Stimulated activated CD4-positive, alpha-beta T cell treated with anti-CD3 and anti-CD28 coated beads, Interleukin-1b, Interleukin-23, amount 100 ng/mL, for 48 hours (primary cell): ENCODE measurements around the gene ACBD6.
"Not testable (repeated sequence)": the region's sequence is repeated elsewhere in the genome, so short reads cannot be mapped to it uniquely, and the experiment has no call there.

Source experiments
- DNase-seq: peaks from one replicate; pipeline ENCODE4 v3.0.0-alpha.2; 2020

ACBD6 gene

GRCh38 chr1:180488661-180489060 lies 13.7 kb downstream of the ACBD6 start:
- no peak for DNase-seq

GRCh38 chr1:180486092-180486491 lies 16.3 kb downstream of the ACBD6 start:
- no peak for DNase-seq

- DNase-seq = no peak
Measured at GRCh38 chr1:180484490-180484889, 17.9 kb downstream of the ACBD6 start.

- no peak for DNase-seq
Measured at GRCh38 chr1:180482425-180483275, 19.7 kb downstream of the ACBD6 start.

- DNase-seq = no peak
Measured at GRCh38 chr1:180470031-180470430, 32.3 kb downstream of the ACBD6 start.

- no peak for DNase-seq
Measured at GRCh38 chr1:180468311-180468710, 34.1 kb downstream of the ACBD6 start.

GRCh38 chr1:180462102-180462501 lies 40.3 kb downstream of the ACBD6 start:
- DNase-seq = no peak

GRCh38 chr1:180461682-180462081 lies 40.7 kb downstream of the ACBD6 start:
- DNase-seq = not testable (repeated sequence)

- no peak for DNase-seq
Measured at GRCh38 chr1:180458807-180459206, 43.6 kb downstream of the ACBD6 start.

GRCh38 chr1:180456191-180456590 lies 46.2 kb downstream of the ACBD6 start:
- no peak for DNase-seq

- no peak for DNase-seq
Measured at GRCh38 chr1:180451504-180451903, 50.9 kb downstream of the ACBD6 start.

GRCh38 chr1:180444522-180444921 lies 57.9 kb downstream of the ACBD6 start:
- DNase-seq = no peak

- DNase-seq = no peak
Measured at GRCh38 chr1:180440335-180440734, 62.0 kb downstream of the ACBD6 start.

GRCh38 chr1:180435566-180435965 lies 66.8 kb downstream of the ACBD6 start:
- no peak for DNase-seq

GRCh38 chr1:180433873-180434272 lies 68.5 kb downstream of the ACBD6 start:
- no peak for DNase-seq

GRCh38 chr1:180431683-180432082 lies 70.7 kb downstream of the ACBD6 start:
- DNase-seq = no peak

GRCh38 chr1:180428782-180429695 lies 73.3 kb downstream of the ACBD6 start:
- no peak for DNase-seq

GRCh38 chr1:180425952-180426351 lies 76.4 kb downstream of the ACBD6 start:
- DNase-seq = no peak

- DNase-seq = no peak
Measured at GRCh38 chr1:180424848-180425457, 77.4 kb downstream of the ACBD6 start.

- DNase-seq = no peak
Measured at GRCh38 chr1:180421614-180422013, 80.8 kb downstream of the ACBD6 start.

GRCh38 chr1:180421145-180421544 lies 81.2 kb downstream of the ACBD6 start:
- not testable (repeated sequence) for DNase-seq

- DNase-seq = no peak
Measured at GRCh38 chr1:180415985-180416633, 86.3 kb downstream of the ACBD6 start.
